H54 (cell line): Measurements from ENCODE around the gene ABCC8.

Experiments
- DNase-seq: peaks from one replicate; pipeline ENCODE4 v3.0.0; 2011; ENCODE audit warnings: low spot score, mixed read lengths; ENCODE audit not compliant: insufficient read length
- FAIRE-seq: peaks from 3 replicates; lab custom pipeline; 2011; peaks lifted over from hg19 to GRCh38; lab: Jason Lieb, UNC
- POLR2A ChIP-seq: IDR thresholded peaks from 2 replicates; pipeline ENCODE4 v1.6.1; 2011; ENCODE audit warnings: low read depth, mild to moderate bottlenecking, low read length

Gene ABCC8

DNA sequence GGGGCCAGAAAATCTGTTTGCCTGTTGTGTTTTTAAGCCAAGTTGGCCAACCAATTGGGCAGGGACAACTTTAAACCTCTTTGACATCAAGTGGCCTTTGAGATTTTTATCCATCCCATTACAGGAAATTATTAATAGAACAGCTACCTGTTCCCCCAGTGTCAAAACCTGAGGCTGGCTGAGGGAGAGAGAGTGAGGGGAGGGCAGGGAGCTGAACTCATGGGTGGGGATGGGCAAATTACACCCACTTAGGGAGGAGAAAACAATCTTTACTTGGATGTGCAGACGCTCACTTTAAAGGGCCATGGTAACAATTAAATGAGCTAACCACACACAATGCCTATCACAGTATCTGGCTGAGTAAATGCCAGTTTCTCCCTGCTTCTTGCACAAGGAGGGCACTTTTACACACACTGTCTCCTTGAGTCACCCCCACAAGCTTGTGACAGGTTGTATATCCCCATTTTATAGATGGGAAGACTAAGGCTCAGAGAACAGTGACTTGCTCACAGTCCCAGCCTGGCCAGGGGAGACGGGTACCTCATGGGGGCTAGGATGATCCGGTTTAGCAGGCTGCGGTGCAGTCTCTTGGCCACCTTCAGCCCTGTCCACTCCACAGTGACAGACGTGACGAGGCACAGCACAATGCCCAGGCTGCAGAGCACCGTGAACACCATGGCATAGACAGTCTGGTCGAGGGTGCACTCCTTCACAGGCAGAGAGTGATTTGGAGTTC, 70.4 kb downstream of the ABCC8 start:
- FAIRE-seq, result no peak
- no peak for TF ChIP-seq POLR2A
- DNase-seq, result no peak

DNA sequence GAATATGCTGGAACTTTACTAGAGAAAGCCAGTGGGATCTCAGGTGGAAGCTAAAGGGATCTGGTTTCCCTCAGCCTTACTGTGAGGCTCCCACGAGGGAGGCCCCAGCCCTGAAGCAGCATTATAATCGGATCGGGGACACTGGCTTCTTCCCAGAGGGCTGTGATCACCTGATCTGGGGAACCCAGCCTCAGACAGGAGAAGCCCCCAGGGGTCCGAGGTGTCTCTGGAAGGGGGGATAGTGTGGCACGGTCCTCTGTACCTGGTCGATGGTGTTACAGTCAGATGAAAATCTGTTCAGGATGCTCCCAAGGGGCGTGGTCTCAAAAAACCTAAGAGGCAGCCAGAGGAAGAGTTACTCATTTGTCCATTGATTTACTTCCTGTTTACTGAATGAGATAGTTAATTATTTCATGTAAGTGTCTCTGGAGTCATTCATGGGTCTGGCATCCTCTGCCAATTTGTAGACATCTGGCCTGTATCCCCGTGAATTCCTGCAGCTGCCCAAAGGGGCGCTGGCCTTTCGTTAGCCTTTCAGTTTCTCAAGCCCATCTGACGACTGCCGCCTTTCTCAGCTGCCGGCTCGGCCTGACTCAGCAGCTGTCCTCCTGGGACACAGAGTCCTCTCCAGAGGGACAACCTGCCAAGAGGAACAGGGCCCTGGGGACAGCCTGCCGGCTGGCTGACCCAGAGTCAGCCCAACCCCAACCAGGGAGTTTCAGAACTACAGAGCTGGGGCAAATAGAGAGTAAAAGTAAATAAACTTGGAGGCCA, 71.2 kb downstream of the ABCC8 start:
- FAIRE-seq (no peak), DNase-seq (peak; percentile 62)

DNA sequence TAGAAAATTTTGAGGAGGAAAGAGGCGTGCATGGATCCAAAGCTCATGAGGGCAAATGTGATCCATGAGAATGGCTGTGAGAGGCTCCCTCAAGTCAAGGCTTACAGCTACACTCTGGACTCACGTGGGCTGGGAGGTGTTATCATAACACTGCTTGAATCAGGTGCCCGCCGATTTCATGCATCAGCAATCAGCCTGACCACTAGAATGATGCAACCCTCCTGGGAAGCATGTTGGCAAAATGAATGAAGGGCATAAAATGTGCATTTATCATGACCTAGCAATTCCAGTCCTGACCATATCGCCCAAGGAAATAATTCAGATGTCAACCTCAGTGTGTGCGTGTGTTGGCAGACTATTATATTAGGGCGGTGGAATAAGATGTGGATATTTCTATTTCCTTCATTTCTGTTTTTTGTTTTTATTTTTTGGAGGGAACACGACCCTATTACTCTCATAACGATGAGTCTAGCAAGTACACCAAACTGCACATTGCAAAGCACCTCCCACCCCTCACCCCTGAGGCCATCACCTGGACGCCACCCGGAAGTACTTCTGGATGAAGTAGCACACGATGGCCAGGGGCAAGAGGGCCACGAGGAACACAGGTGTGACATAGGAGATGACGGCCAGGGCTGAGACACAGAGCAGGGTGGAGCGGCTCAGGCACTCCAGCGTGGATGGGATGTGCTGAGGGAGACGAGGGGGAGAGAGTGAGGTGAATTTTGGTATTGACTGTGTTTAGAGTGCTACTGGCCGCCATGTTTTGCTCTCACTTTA, 72.5 kb downstream of the ABCC8 start:
- DNase-seq, result no peak
- FAIRE-seq, result no peak
- TF ChIP-seq POLR2A, result no peak

More for the DNA sequence above, 71.2 kb downstream of the ABCC8 start:
- TF ChIP-seq POLR2A, result no peak

DNA sequence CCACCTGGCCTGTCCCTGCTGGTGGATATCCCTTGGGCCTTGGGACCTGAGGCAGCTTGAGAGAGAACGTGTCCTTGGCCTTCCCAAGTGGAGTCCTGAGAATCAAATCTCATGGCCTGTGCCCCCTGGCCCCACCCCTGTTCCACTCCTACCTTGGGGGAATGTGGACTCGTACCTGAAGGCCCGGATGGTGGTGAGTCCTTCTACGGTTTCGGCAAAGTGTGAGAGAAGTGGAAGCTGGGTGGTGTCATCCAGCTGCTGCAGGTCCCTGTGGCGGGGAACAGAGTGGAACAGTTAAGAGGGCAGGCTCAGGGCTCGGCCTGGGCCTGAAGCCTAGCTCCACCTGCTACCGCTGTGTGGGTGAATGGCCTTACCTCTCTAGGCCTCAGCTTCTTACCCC, 74.2 kb downstream of the ABCC8 start:
- FAIRE-seq (no peak), DNase-seq (no peak)
- TF ChIP-seq POLR2A, result no peak

DNA sequence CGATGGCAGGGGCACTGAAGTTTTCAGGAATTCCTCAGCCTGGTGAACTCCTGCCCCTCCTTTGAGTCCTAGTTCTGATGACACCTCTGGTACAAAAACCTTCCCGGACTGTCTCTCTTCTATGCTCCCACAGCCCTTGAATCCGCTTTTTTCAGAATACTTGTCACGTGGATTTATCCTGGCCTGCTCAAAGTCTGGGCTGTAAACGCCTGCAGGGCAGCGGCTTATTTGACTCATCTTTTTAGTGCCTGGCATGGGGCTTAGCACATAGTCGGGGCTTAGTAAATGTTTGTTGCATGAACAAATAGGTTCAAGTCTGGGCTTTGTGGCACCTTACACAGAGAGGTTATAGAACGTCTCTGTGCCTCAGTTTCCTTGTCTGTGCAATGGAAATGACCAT, 74.8 kb downstream of the ABCC8 start:
- DNase-seq, result no peak
- no peak for TF ChIP-seq POLR2A
- FAIRE-seq, result no peak

DNA sequence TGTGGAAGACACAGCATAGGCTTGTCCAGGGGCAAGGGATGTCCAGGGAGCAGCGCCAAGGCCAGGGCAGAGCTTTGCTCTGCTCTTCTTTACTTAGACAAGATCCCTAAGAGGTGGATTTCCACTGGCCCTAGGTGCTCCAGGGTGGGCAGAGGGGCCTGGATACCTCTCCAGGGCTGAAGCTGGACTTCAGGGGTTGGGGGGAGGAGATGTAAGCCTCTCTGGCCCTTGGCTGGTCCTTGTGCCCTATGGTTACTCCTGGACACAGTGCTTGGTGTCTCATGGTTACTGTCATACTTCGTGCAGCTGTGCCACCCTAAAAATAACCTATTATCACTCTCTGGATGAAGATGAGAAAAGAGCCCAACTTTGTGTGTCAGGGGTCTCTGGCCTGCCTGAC, 75.3 kb downstream of the ABCC8 start:
- no peak for TF ChIP-seq POLR2A
- FAIRE-seq (no peak), DNase-seq (no peak)

DNA sequence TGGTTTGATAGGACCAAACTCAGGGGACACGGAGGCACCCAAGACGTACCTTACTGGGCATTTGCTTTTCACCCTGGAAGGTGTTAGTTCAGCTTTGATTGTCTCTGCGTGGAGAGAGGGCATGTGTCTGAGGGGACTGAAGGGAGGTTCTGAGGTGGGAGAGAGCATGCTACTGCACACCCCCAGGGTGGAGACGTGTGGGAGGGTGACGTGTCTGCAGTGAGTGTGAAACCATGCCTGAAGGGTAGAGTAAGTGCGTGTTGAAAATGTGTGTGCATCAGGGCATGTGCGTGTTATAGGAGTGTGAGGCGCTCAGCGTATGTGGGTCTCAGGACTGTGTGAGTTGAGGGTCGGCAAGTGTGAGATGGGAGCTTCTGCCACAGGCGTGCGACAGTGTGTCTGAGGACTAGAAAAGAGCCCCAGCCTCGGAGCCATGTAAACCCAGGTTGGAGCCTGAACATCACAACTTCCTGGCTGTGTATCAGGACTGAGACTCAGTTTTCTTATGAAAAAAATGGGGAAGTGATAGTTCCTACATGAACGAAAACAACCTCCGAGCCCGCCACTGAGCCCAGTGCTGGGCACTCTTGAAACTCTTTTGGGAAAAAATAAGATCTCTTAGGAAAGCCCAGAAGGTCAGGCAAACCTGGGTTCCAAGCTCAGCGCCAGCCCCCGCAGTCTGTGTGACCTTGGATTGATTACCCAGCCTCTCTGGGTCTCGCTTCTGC, 76.4 kb downstream of the ABCC8 start:
- no peak for TF ChIP-seq POLR2A
- FAIRE-seq (no peak), DNase-seq (no peak)

DNA sequence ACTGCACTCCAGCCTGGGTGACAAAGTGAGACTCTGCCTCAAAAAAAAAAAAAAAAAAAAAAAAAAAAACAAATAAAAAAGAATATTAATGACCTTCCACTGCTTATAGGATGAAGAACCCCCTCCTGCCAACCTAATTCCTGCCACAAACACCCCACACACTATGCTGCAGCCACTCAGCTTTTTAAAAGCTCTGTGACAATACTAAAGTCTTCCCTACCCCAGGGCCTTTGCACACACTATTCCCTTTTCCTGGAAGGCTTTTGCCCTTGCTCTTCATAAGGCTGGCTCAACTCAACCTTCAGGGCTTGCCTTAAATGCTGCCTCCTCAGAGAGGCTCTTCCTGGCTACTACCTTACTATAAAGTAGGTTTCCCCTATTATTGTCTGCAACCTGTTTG, 77.4 kb downstream of the ABCC8 start:
- no peak for DNase-seq
- TF ChIP-seq POLR2A, result no peak
- no peak for FAIRE-seq

DNA sequence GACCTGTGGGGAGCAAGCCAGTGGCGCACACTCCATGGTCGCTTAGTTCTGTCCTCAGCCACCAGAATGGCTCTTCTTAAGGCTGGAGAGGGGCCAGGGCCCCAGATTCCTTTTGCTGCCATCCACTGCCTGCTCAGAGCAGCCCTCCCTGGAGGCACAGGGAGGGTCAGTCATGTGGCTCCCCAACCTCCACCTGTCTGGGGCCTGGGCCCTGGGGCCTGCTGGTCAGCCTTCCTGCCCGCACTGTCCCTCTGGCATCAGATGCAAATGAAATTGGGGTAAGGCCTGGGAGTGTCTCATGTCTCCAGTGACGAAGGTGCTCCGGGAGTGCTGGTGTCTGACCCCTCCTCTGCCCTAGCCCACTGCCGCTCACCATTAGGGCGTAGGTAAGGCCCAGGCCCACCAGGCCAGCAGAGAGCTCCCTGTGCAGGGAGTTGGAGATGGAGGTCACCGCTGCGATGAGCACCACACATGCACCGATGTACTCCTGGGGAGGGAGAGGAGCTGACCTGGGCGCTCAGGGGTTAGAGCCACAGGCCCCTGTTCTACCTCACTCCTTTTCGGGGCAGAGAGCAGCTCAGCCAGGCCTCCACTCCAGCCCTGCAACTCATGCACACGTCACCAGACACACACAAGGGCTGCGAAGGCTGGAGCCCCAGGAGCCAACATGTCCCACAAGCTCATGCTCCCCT, 79.2 kb downstream of the ABCC8 start:
- TF ChIP-seq POLR2A, result no peak
- no peak for DNase-seq

DNA sequence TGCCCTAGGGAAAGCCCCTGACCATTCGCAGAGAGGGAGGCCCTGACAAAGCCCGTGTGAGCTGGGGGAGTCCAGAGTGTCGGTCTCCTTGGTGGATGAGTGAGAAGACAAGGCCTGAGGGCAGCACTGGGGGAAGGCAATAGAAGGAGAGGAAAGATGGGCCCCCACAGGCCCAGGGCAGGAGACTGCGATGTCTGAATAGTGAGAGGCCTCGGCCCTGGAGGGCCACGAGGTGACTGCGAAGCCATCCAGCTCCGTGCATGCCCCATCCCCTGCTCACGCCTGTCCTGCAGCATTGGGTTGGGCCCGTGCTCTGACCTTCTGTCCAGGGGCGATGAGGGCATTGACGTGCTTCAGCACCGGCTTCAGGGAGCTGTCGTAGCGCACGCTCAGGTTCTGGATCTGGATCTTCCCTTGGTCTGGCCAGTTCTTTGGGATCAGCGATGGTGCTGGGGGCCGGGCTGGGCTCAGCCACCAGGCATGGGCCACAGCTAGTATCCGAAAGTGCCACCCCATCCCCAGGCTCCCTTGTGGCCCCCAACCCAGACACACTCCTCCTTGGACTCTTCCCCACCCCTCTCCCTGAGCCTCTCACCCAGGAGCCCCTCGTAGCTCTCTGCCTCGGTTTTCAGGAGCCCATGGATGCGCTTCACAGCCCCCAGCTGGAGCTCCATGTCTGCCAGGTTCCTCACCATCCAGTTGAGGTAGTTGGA, 79.9 kb downstream of the ABCC8 start:
- TF ChIP-seq POLR2A, result no peak
- FAIRE-seq (no peak), DNase-seq (no peak)

More for the DNA sequence above, 79.2 kb downstream of the ABCC8 start:
- FAIRE-seq, result no peak

DNA sequence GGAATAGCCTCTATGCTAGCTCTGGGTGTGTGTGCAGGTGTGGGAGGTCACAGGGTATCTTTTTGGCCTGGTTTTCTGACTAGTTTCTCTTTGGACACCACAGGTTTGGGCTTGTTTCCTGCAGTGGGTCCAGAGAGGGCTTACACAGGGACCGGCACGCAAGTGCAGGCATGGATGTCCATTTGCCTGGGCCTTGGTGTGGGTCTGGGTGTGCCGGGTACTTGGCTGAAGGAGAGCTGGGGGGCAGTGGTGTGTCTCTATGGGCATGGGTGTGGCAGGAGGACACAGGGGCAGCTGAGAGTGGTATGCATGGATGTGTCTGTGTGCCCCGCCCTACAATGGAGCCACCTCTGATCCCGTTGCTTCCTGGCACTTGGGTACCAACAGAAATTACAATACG, 80.7 kb downstream of the ABCC8 start:
- no peak for TF ChIP-seq POLR2A
- DNase-seq (no peak), FAIRE-seq (no peak)

DNA sequence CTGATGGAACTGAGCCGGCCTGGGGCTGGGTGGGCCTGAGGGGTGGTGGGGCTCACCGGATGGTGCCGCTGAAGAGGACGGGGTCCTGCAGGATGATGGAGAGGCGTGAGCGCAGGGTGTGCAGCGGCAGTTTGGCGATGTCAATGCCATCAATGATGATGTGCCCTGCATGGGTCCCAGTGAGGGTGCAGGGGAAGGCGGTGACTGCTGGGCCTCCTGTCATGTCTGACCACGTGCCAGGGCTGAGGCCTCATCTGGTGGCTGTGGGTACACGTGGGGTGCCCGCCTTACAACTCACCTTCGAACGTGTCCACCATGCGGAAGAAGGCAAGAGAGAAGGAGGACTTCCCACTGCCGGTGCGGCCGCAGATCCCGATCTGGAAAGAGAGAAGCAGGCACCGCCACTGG, 81.1 kb downstream of the ABCC8 start:
- FAIRE-seq (no peak), DNase-seq (no peak)
- TF ChIP-seq POLR2A, result no peak
